SK-N-SH treated with all-trans-retinoic acid at 6 μM for 48 hours (cell line): ENCODE measurements around the gene PLA2G4A.
A peak's percentile ranks its signal among the peaks of the same experiment; 100 is the strongest.

Experiments
- ATAC-seq: fragments of 200-7000 bp; cut with Tn5 transposase; 3 replicates; pipeline ENCODE4 v1.9.1; 2020; ENCODE audit warnings: mild to moderate bottlenecking, moderate library complexity
- ARNTL ChIP-seq: fragments of 450-650 bp; formaldehyde crosslinking; IDR thresholded peaks from 2 replicates; pipeline ENCODE4 v1.5.0; 2020; ENCODE audit warnings: low read depth, mild to moderate bottlenecking, moderate library complexity, borderline replicate concordance
- BACH2 ChIP-seq: fragments of 250-450 bp; sonication (Bioruptor Pico); IDR thresholded peaks from 2 replicates; pipeline ENCODE4 v1.9.0; 2021; ENCODE audit warnings: mild to moderate bottlenecking, borderline replicate concordance
- ESRRG ChIP-seq: fragments of 250-450 bp; sonication (Bioruptor Pico); IDR thresholded peaks from 2 replicates; pipeline ENCODE4 v1.6.1; 2021; ENCODE audit warnings: mild to moderate bottlenecking
- GLIS3 ChIP-seq: fragments of 250-450 bp; sonication (Bioruptor Pico); IDR thresholded peaks from 2 replicates; pipeline ENCODE4 v1.5.0; 2020; ENCODE audit warnings: mild to moderate bottlenecking, moderate library complexity
- OSR1 ChIP-seq: fragments of 250-450 bp; sonication (Bioruptor Pico); IDR thresholded peaks from 2 replicates; pipeline ENCODE4 v1.8.0; 2022; ENCODE audit warnings: moderate library complexity, mild to moderate bottlenecking, inconsistent platforms
- RARB ChIP-seq: fragments of 250-450 bp; sonication (Bioruptor Pico); IDR thresholded peaks from 2 replicates; pipeline ENCODE4 v1.8.0; 2021; ENCODE audit warnings: mild to moderate bottlenecking, moderate library complexity
- SNAI2 ChIP-seq: fragments of 250-450 bp; sonication (Bioruptor Pico); IDR thresholded peaks from 2 replicates; pipeline ENCODE4 v1.5.0; 2020; ENCODE audit warnings: mild to moderate bottlenecking, moderate library complexity
- TCF4 ChIP-seq: fragments of 250-450 bp; sonication (Bioruptor Pico); IDR thresholded peaks from 2 replicates; pipeline ENCODE4 v1.8.0; 2021; ENCODE audit warnings: mild to moderate bottlenecking, moderate library complexity, borderline replicate concordance
- TOX ChIP-seq: fragments of 250-450 bp; sonication (Bioruptor Pico); IDR thresholded peaks from 2 replicates; pipeline ENCODE4 v1.8.0; 2021; ENCODE audit warnings: mild to moderate bottlenecking, moderate library complexity, borderline replicate concordance
- ZC3H10 ChIP-seq: fragments of 250-450 bp; sonication (Bioruptor Pico); IDR thresholded peaks from 2 replicates; pipeline ENCODE4 v1.5.1; 2021; ENCODE audit warnings: mild to moderate bottlenecking, moderate library complexity
- ZFP3 ChIP-seq: fragments of 250-450 bp; sonication (Bioruptor Pico); IDR thresholded peaks from 2 replicates; pipeline ENCODE4 v1.5.0; 2020; ENCODE audit warnings: mild to moderate bottlenecking, moderate library complexity
- ZFP30 ChIP-seq: fragments of 450-650 bp; formaldehyde crosslinking; IDR thresholded peaks from 2 replicates; pipeline ENCODE4 v1.5.0; 2022; ENCODE audit warnings: mild to moderate bottlenecking, moderate library complexity
- ZNF565 ChIP-seq: fragments of 450-650 bp; formaldehyde crosslinking; conservative IDR thresholded peaks from 2 replicates; pipeline ENCODE4 v1.5.0; 2020; ENCODE audit warnings: low read depth, mild to moderate bottlenecking, moderate library complexity
- ZNF70 ChIP-seq: fragments of 450-650 bp; formaldehyde crosslinking; IDR thresholded peaks from 2 replicates; pipeline ENCODE4 v1.5.0; 2020; ENCODE audit warnings: mild to moderate bottlenecking, moderate library complexity
- ZNF8 ChIP-seq: fragments of 450-650 bp; formaldehyde crosslinking; IDR thresholded peaks from 2 replicates; pipeline ENCODE4 v1.5.0; 2020; ENCODE audit warnings: mild to moderate bottlenecking, moderate library complexity
- TF ChIP-seq, protein P1 (sequence below): fragments of 250-450 bp; sonication (Bioruptor Pico); IDR thresholded peaks from 2 replicates; pipeline ENCODE4 v1.5.1; 2020; ENCODE audit warnings: low read depth, mild to moderate bottlenecking, moderate library complexity
- TF ChIP-seq, protein P2 (sequence below): fragments of 250-450 bp; sonication (Bioruptor Pico); IDR thresholded peaks from 2 replicates; pipeline ENCODE4 v1.5.1; 2021; ENCODE audit warnings: mild to moderate bottlenecking, moderate library complexity
- TF ChIP-seq, protein P3 (sequence below): fragments of 250-450 bp; sonication (Bioruptor Pico); IDR thresholded peaks from 2 replicates; pipeline ENCODE4 v1.8.0; 2021; ENCODE audit warnings: low read depth, mild to moderate bottlenecking, moderate library complexity, borderline replicate concordance

The PLA2G4A gene

DNA sequence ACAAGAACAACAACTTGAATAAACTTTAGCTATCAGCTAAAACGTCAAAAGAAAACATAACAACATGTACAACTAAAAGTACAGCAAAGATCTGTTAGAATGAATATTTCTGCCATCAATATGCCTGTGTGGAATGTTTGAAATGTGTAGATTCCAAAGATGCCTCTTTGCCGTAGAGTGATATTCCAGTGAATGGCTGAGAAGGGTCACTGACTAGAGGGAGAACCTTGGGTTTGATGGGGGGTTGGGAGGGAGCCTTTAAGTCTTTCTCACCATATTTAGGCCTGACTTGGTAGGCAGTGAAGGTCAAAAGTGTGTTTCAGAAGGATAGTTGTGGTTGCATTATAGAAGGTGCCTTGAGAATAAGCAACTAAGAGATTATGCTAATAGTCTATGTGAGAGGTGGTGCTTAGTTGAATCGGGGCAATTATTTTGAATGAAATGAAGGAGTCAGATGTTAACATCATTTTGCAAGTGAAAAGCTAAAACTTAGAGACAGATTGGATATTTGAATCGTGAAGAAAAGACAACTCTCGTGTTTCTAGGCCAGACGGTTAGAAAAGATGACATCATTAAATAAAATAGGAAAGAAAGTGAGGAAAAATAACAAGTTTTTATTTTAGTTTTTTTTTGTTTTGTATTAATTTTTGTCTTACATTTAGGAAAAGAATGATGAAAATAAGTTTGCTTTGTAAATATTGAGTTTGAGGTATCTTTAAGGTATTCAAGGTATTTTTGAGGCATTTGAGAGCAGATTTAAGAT lies 53.8 kb downstream of the PLA2G4A start:
- TF ChIP-seq RARB (CRISPR knock-in tag) (no peak), ZNF8 (no peak), ESRRG (CRISPR knock-in tag) (no peak), TCF4 (CRISPR knock-in tag) (no peak), TOX (CRISPR knock-in tag) (no peak), ZC3H10 (CRISPR knock-in tag) (no peak), BACH2 (CRISPR knock-in tag) (no peak), GLIS3 (no peak), OSR1 (CRISPR knock-in tag) (no peak), ZNF70 (CRISPR knock-in tag) (no peak)
- TF ChIP-seq, protein P1, sequence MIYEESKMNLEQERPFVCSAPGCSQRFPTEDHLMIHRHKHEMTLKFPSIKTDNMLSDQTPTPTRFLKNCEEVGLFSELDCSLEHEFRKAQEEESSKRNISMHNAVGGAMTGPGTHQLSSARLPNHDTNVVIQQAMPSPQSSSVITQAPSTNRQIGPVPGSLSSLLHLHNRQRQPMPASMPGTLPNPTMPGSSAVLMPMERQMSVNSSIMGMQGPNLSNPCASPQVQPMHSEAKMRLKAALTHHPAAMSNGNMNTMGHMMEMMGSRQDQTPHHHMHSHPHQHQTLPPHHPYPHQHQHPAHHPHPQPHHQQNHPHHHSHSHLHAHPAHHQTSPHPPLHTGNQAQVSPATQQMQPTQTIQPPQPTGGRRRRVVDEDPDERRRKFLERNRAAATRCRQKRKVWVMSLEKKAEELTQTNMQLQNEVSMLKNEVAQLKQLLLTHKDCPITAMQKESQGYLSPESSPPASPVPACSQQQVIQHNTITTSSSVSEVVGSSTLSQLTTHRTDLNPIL (CRISPR knock-in tag) = no peak
- TF ChIP-seq, protein P2, sequence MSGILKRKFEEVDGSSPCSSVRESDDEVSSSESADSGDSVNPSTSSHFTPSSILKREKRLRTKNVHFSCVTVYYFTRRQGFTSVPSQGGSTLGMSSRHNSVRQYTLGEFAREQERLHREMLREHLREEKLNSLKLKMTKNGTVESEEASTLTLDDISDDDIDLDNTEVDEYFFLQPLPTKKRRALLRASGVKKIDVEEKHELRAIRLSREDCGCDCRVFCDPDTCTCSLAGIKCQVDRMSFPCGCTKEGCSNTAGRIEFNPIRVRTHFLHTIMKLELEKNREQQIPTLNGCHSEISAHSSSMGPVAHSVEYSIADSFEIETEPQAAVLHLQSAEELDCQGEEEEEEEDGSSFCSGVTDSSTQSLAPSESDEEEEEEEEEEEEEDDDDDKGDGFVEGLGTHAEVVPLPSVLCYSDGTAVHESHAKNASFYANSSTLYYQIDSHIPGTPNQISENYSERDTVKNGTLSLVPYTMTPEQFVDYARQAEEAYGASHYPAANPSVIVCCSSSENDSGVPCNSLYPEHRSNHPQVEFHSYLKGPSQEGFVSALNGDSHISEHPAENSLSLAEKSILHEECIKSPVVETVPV (CRISPR knock-in tag) = no peak
- TF ChIP-seq, protein P3, sequence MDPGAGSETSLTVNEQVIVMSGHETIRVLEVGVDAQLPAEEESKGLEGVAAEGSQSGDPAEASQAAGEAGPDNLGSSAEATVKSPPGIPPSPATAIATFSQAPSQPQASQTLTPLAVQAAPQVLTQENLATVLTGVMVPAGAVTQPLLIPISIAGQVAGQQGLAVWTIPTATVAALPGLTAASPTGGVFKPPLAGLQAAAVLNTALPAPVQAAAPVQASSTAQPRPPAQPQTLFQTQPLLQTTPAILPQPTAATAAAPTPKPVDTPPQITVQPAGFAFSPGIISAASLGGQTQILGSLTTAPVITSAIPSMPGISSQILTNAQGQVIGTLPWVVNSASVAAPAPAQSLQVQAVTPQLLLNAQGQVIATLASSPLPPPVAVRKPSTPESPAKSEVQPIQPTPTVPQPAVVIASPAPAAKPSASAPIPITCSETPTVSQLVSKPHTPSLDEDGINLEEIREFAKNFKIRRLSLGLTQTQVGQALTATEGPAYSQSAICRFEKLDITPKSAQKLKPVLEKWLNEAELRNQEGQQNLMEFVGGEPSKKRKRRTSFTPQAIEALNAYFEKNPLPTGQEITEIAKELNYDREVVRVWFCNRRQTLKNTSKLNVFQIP = no peak
- TF ChIP-seq, all 23 proteins: peak for 0
- ATAC-seq = peak; percentile 57

DNA sequence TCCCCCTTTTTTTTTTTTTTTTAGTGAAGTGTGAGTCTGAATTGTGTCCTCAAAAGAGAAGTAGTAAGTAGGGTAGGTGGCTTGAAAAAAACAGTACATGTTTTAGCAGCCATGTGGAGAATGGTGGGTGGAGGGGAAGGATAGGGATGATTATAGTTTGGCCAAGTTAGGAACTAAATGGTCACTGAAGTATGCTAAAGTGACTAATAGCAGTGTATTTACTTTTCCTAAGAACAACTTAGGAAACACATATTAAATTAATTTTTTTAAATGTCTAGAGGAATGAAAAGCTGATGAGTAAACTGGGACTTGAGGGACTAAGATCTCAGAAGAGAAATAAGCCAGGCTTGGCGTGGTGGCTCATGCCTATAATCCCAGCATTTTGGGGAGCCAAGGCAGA lies 55.5 kb downstream of the PLA2G4A start:
- ATAC-seq = no peak
- no peak for TF ChIP-seq ZNF565 (CRISPR knock-in tag)
- TF ChIP-seq, protein P2 (CRISPR knock-in tag) = no peak
- no peak for TF ChIP-seq TOX (CRISPR knock-in tag)
- TF ChIP-seq SNAI2 = no peak
- TF ChIP-seq, all 23 proteins: peak for 0

DNA sequence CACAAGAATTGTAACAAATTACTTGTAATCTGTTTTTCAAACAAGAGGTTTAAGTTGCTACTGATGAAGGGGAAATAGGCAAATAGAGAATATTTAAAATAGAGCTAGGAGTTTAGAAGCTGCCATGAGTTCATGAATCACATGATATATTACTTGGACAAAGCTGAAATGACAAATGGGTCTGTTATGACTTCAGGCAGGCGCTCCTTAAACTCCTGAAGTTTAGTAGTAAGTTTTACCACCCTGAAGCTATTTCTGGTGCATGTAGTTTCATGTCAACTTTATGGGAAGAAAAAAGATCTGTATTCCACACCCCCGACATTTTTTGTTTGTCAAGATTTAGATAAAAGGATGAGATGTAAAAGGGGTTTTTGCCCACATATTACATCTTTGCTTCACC lies 58.5 kb downstream of the PLA2G4A start:
- TF ChIP-seq ESRRG (CRISPR knock-in tag) (no peak), ZFP30 (CRISPR knock-in tag) (no peak), ZFP3 (CRISPR knock-in tag) (no peak), SNAI2 (no peak)
- TF ChIP-seq, protein P1 (CRISPR knock-in tag) = no peak
- no peak for ATAC-seq

DNA sequence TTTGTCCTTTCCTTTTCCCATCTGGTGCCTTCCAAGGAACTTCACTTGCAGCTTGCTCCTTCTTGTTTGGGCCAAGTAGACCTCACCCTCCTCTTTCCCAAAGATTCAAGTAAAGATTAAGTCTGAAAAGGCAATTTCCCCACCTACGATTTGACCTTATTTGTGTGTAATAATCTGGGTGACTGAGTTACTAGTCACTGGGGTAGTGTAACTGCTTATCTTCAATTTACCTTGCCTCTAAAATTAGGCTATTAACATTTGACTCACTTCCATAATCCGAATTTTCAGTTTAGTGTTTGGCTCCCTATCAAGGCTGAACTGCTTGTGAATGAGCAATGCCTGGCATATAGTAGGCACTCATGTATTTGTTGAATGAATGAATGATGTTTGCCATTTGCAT lies 59.6 kb downstream of the PLA2G4A start:
- no peak for ATAC-seq

More for the DNA sequence above, 59.6 kb downstream of the PLA2G4A start:
- TF ChIP-seq ZNF565 (CRISPR knock-in tag) (no peak), ZC3H10 (CRISPR knock-in tag) (no peak), RARB (CRISPR knock-in tag) (no peak), ARNTL (CRISPR knock-in tag) (no peak), ZNF8 (no peak)
- TF ChIP-seq, protein P2 (CRISPR knock-in tag) = no peak
- TF ChIP-seq, protein P1 (CRISPR knock-in tag) = no peak
- TF ChIP-seq, protein P3 = no peak
